Posterior vena cava (tissue), 2 donors: ENCODE measurements around the gene LYPLA2. TPM values are rescaled to one million over a fixed set of nuclear protein-coding genes. Genes with fewer than 3 reads are reported as not detected.
"Not testable (repeated sequence)": the region's sequence is repeated elsewhere in the genome, so short reads cannot be mapped to it uniquely, and the experiment has no call there.

Source experiments
- DNase-seq: peaks from one replicate; pipeline ENCODE4 v3.0.0-alpha.2; 2020; ENCODE audit warnings: low spot score
- intact Hi-C, 2 donors: fragments of 100-400 bp; cut with DNase I; formaldehyde crosslinking; loops; one replicate each; pipeline versions ENCODE4 v1.14.1 to v1.14.2; 2022 to 2023
- total RNA-seq, 2 donors: library from RNA; stranded (reverse); fragmentation: NEBNext Ultra II Directional; extraction: Animal tissue kit (Norgen Biotek cat#: 25700); gene quantifications; one replicate each; pipeline ENCODE4 v1.2.1, GENCODE V29; 2021
- donor health status: DM: yes; HTN: yes; CAD: no.
- donor health status: DM: yes; HTN: yes; CAD: no.

LYPLA2 gene
- total RNA-seq, 2 donors from 2014 or later: 21.1 to 21.8 TPM

DNA sequence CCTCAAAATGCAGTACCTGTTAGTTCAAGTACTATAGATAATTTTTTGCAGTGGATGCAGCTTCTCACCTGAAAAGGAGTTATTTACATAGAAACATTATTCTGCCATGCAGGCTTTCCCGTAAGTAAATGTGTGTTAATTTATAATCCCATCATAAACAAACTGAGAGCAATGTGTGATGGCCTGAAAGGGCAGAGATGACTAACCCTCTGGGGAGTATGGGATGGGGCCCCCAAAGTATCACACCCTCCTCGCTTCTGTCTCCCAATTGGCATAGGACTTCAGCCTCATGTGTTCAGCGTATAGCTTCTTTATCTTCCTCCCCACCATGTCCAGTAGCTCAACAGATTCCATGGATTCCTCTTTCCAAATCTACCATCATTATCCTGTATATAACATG is 26.7 kb downstream of the LYPLA2 start:
- intact Hi-C loops: no loop called here
- DNase-seq: no peak

DNA sequence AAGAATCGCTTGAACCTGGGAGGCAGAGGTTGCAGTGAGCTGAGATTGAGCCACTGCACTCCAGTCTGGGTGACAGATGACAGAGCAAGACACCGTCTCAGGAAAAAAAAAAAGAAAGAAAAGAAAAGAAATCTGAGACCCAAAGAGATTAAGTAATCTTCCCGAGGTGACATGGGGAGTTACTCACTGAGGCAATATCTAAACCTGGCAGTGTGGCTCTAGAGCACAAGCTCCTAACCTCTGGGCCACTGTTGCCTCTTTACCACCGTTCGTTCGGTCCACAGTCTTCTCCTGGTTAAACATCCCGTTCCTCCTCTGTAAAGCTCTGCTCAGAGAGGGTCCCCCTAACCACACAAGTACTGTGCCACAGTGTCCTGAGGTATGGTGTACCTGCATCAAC is 32.8 kb downstream of the LYPLA2 start:
- DNase-seq: no peak
- intact Hi-C loops: no loop called here

DNA sequence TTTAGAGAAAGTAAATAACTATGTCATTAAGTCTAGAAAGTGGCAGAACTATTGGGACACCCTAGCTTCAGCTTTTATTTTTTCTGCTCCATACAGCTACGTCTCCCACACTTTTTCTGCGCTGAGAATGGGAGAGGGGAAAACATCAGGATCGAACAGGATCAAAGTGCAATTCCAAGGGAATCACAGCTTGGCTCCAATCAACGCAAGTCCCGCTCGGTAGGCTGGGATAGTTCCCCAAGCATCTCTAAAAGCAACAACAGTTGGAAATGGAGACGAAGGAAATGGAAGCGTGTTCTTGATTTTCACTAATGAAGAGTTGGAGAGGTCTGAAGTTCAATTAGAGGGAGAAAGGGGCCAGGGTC is 33.7 kb downstream of the LYPLA2 start:
- DNase-seq: no peak
- intact Hi-C loops: no loop called here

DNA sequence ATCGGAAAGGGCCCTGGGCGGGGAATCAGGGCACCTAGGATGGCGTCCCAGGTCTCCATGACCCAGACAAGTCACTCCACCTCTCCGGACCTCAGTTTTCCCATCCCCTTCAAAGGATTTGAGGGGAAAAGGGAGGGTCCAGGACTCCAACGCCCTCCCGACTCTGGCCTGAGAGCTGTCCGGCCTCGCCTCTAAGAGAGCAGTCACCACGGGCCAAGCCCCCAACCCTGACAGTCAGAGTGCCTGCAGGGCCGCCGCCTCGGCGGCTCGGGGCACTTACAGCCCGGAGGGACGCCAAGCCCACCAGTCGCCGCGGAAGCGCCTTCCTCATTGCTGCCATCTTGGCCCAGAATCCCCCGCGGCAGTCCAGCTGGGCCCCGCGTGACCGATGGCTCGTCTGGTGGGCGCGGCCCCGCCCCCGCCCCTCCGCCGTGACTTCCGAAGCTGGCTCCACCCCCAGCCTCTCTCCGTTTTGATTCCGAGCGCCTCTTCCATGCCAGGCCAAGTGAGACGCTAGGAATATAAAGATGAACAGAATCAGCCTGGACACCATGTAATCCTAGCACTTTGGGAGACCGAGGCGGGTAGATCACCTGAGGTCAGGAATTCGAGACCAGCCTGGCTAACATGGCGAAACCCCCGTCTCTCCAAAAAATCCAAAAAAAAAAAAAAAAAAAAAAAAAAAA is 34.3 kb downstream of the LYPLA2 start, which contains the start of gene HMGCL:
Gene HMGCL (minus strand): TSS at position 354 of the 686 bp plus-strand sequence. CDS start 14 bp downstream, at position 340.
- peak; percentile 97 for DNase-seq
- intact Hi-C loops: no loop called here

DNA sequence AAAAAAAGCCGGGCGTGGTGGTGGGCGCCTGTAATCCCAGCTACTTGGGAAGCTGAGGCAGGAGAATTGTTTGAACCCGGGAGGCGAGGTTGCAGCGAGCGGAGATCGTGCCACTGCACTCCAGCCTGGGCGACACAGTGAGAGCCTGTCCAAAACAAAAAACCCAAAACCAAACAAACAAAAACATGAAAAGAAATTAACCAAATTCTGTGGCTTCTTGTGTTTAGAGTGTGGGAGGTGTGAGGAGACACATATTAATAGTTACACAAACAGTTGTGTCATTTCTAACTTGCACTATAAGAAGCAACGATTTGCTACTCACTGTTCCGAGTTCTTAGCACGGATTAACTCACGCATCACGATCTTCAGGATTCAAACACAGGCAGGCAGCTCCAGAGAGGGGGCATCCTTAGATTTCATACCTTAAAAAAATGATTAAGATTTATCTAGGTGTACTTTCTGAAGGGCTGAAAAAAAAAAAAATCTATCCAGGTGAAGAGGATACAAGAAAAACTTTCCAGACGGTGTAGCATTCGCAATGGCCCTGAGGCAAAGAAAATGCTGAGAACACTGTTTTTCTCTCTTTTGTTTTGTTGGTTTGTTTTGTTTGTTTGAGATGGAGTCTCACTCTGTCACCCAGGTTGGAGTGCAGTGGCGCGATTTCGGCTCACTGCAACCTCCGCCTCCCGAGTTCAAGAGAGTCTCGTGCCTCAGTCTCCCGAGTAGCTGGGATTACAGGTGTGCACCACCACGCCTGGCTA is 35.0 kb downstream of the LYPLA2 start:
- DNase-seq: no peak
- intact Hi-C loops: no loop called here

DNA sequence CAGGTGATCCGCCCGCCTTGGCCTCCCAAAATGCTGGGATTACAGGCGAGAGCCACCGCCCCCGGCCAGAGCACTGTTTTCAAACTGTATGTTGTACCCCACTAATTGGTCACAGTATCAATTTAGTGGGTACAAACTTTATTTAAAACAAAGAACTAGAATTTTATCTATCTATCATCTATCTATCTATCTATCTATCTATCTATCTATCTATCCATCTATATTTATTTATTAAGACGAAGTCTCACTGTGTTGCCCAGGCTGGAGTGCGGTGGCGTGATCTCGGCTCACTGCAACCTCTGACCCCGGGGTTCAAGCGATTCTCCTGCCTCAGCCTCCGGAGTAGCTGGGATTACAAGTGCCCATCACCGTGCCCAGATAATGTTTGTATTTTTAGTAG is 35.6 kb downstream of the LYPLA2 start:
- intact Hi-C loops, DNase-seq: not testable (repeated sequence)

DNA sequence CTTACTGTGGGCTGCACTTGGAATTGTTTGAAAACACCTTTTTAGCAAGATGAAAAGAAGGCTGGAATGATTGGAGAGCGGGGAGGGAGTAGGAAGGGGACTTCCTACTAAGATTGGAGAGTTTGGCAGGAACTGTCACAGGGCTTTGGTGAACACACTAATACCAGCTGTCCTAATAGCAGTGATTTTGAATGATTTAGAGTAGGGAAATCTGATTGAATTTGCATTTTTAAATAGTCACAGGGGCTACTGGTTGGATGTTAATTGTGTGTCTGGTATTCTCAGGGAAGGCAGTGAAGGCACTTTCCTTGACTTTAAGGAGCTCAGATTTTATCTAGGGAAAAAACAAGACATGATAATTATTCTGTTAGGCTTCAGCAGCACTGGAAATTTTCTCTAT is 36.8 kb downstream of the LYPLA2 start:
- no peak for DNase-seq
- intact Hi-C loops: no loop called here

DNA sequence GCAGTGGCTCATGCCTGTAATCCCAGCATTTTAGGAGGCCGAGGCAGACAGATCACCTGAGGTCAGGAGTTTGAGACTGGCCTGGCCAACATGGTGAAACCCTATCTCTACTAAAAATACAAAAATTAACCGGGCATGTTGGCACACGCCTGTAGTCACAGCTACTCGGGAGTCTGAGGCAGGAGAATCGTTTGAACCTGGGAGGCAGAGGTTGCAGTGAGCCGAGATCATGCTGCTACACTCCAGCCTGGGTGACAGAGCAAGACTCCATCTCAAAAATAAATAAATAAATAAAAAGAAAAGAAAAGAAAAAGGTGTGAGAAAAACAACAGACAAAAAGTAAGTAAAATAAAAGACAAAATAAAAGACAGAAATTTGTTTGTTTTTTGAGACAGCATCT is 43.2 kb downstream of the LYPLA2 start:
- DNase-seq, intact Hi-C loops: not testable (repeated sequence)

DNA sequence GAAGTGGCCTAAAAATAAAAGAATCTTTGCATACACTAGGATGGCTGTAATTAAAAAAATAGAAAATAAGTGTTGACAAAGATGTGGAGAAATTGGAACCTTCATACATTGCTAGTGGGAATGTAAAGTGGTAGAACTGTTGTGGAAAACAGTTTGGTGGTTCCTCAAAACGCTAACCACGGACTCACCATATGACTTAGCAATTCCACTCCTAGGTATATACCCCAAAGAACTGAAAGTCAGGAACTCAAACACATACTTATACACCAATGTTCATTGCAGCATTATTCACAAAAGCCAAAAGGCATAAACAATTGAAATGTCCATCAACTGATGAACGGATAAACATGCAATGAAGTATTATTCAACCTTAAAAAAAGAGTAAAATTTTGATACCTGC is 45.1 kb downstream of the LYPLA2 start:
- DNase-seq: no peak
- intact Hi-C loops: no loop called here

DNA sequence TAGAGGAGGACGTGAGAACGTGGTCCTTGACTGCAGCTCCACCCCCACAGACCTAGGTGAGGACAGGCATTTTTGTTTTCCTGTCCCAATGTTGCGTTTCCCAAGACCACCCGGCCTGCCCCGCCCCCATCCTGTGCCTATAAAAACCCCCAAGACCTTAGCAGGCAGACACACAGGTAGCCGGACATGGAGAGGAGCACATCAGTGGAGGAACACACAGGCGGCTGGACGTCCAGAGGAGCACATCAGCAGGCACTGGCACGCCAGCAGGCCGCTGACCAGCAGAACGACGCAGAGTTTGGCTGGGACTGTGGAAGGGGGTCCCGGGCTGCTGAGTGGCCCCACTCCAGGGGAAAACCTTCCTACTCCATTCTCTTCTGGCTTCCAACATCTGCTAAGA is 47.0 kb downstream of the LYPLA2 start:
- intact Hi-C loops: no loop called here
- DNase-seq: no peak

DNA sequence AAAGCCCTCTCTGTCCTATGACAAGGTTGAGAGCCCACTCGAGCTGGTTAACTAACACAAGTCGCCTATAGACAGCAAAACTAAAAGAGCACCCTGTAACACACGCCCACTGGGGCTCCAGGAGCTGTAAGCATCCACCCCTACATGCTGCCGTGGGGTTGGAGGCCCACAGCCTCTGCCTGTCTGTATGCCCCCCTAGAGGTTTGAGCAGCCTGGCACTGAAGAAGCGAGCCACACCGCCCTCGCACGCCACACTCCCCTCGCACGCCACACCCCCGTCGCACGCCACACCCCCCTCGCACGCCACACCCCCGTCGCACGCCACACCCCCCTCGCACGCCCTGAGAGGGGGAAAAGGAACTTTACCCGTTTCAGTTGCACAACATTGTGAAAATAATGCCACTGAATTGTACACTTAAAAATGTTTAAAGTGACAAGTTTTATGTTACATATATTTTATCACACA is 47.5 kb downstream of the LYPLA2 start:
- peak; percentile 90 for DNase-seq
- intact Hi-C loops: no loop called here

DNA sequence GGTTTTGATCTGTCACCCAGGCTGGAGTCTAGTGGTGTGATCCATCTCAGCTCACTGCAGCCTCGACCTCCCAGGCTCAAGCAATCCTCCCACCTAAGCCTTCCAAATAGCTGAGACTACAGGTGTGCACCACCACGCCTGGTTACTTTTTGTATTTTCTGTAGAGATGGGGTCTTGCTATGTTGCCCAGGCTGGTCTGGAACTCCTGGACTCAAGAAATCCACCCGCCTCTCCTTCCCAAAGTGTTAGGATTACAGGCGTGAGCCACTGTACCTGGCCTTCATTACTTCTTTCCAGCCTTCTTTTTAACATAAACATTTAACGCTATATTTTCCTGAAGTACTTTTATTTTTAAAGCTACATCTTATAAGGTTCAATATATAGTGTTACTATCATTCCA is 52.7 kb downstream of the LYPLA2 start:
- DNase-seq: no peak

More for the DNA sequence above, 52.7 kb downstream of the LYPLA2 start:
- intact Hi-C loops: no loop called here

Other genes with a start within 250 kb of the LYPLA2 start
- gene ID3, start 231.6 kb upstream of the LYPLA2 start, total RNA-seq: 100 to 1,000 TPM; 190 to 243 TPM
- 100 to 1,000 TPM; 706 to 724 TPM for gene RPL11, start 99.3 kb upstream of the LYPLA2 start, total RNA-seq
- gene ELOA, start 47.7 kb upstream of the LYPLA2 start, total RNA-seq: 10 to 100 TPM; 34.4 to 34.8 TPM
- 10 to 100 TPM; 35.6 to 40.4 TPM for gene PITHD1, start 12.7 kb upstream of the LYPLA2 start, total RNA-seq
- 10 to 100 TPM; 15.2 to 18.4 TPM for gene GALE, start 9.6 kb downstream of the LYPLA2 start, total RNA-seq
- 10 to 100 TPM; 23.1 to 27.4 TPM for gene HMGCL, start 34.3 kb downstream of the LYPLA2 start, total RNA-seq
- gene FUCA1, start 77.1 kb downstream of the LYPLA2 start, total RNA-seq: 10 to 100 TPM; 13.8 to 27.9 TPM
- gene CNR2, start 122.2 kb downstream of the LYPLA2 start, total RNA-seq: under 1 TPM; 0.05 to 0.14 TPM
- gene PNRC2, start 168.7 kb downstream of the LYPLA2 start, total RNA-seq: 100 to 1,000 TPM in 1 of 2 donors, 10 to 100 TPM in 1; 85.6 to 104 TPM
- gene SRSF10, start 189.2 kb downstream of the LYPLA2 start, total RNA-seq: 10 to 100 TPM; 74.1 to 77.4 TPM